Activated CD4-positive, alpha-beta T cell treated with anti-CD3 and anti-CD28 coated beads, Interleukin-2, amount 50 U/mL, for 24 hours (primary cell): ENCODE data around the gene CHST3.

ENCODE experiments used
- DNase-seq, 2 donors: peaks; one replicate each; pipeline ENCODE4 v3.0.0-alpha.2; 2020; ENCODE audit warnings: low read depth in 1 of 2, low spot score in 1 of 2

Gene CHST3

GRCh38 chr10:72050873-72051272, 86.7 kb downstream of the CHST3 start:
- DNase-seq = no peak

DNA sequence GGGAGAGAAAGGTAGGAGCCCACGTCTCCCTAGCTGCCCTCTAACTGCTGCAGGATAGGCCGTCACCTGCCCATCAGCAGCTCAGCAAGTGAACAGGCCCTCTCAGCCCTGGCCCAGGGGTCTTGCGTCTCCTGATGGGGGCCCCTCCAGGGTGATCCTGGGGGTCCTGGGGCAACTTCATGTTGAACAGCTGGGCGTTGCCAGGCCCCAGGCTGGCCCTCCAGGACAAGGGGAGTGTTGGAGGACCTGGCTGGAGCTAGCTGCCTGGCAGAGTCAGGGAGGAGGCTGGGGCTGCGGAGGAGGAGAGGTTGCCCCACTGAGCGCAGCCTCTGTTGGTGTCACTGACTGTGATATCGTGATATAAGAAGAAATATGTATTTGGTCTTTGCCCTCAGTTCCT, 89.5 kb downstream of the CHST3 start:
- no peak for DNase-seq

DNA sequence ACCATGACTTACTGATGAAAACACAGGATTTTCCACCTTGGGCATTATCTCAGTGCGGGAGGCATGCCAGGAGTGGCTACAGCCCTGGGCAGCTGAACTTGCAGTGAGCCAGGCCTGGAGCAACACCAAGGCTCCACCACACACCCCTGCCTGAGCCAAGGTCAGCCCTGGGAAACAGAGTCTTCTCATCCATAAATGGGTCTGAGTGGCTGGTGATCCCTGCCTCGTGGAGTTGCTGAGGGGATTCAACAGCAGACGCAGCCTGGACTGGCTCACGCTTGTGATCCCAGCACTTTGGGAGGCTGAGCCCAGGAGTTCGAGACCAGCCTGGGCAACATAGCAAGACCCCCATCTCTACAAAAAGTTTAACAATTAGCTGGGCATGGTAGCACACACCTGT, 91.9 kb downstream of the CHST3 start:
- DNase-seq = no peak

GRCh38 chr10:72056932-72057751, 92.9 kb downstream of the CHST3 start:
- no peak for DNase-seq

GRCh38 chr10:72058347-72058898, 94.2 kb downstream of the CHST3 start:
- no peak for DNase-seq

- DNase-seq = no peak
Observed at GRCh38 chr10:72058989-72059842, 95.0 kb downstream of the CHST3 start.

GRCh38 chr10:72059843-72060822, 95.9 kb downstream of the CHST3 start:
- DNase-seq = no peak

DNA sequence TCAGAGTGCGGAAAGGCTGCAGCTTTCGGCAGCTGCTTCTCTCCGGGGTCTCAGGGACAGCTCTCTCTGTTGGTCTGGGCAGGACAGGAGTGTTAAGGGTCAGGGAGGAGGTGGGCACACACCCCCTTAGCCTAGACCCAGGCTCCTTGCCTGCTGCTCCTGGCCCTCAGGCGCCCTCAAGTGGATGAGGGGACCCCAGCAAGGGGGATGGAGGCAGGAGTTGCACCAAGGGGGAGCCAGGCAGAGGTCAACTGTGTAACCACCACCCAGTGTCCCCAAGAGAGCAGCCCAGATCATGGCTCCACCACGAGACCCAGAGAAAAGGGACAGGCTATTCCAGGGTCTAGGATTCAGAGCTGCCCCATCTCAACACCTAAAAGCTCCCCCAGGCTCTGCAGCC, 97.3 kb downstream of the CHST3 start:
- no peak for DNase-seq

DNA sequence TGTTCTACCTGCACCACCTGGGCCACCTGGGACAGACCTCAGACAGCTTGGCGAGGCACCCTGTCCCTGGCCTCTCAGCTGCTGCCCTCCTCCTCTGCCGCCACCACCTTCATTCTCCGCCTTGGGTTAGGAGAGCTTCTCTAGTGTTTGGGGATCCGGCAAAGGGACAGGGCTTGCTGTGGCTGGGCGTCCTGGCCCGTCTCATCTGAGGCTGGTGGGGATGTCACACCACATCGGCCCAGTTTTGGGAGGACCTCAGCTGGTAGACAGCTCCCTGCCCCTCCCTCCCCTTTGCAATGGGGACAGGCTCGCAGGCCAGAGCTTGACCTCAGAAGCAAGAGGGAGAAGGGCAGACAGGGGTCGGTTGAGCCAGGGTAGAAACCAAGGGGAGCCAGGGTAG, 97.7 kb downstream of the CHST3 start:
- DNase-seq = no peak

GRCh38 chr10:72062382-72062781, 98.2 kb downstream of the CHST3 start:
- DNase-seq = no peak
